ELR (cell line): ENCODE data around the gene TBC1D14.

Experiments used
- DNase-seq: peaks from one replicate; pipeline ENCODE4 v3.0.0-alpha.2; 2015; ENCODE audit warnings: low read depth

TBC1D14 gene

GRCh38 chr4:6929812-6930464 is 20.3 kb downstream of the TBC1D14 start:
- no peak for DNase-seq

GRCh38 chr4:6932475-6932874 is 22.8 kb downstream of the TBC1D14 start:
- DNase-seq = no peak

- no peak for DNase-seq
These were observed 23.3 kb downstream of the TBC1D14 start for GRCh38 chr4:6932918-6933317.

GRCh38 chr4:6933691-6934430 is 24.2 kb downstream of the TBC1D14 start:
- no peak for DNase-seq

GRCh38 chr4:6935965-6936364 is 26.3 kb downstream of the TBC1D14 start:
- no peak for DNase-seq

GRCh38 chr4:6937201-6937600 is 27.6 kb downstream of the TBC1D14 start:
- no peak for DNase-seq

GRCh38 chr4:6937754-6938153 is 28.1 kb downstream of the TBC1D14 start:
- no peak for DNase-seq

GRCh38 chr4:6938237-6938636 is 28.6 kb downstream of the TBC1D14 start:
- no peak for DNase-seq

- no peak for DNase-seq
These were observed 29.1 kb downstream of the TBC1D14 start for GRCh38 chr4:6938647-6939271.

GRCh38 chr4:6939761-6940743 is 30.4 kb downstream of the TBC1D14 start:
- no peak for DNase-seq

GRCh38 chr4:6940744-6941137 is 31.1 kb downstream of the TBC1D14 start:
- DNase-seq = no peak

- no peak for DNase-seq
These were observed 32.2 kb downstream of the TBC1D14 start for GRCh38 chr4:6941796-6942195.

- peak; percentile 95 for DNase-seq
These were observed 32.7 kb downstream of the TBC1D14 start for GRCh38 chr4:6942238-6942800.

- DNase-seq = no peak
These were observed 33.6 kb downstream of the TBC1D14 start for GRCh38 chr4:6943012-6943884.

- DNase-seq = no peak
These were observed 34.2 kb downstream of the TBC1D14 start for GRCh38 chr4:6943885-6944225.

- DNase-seq = no peak
These were observed 34.9 kb downstream of the TBC1D14 start for GRCh38 chr4:6944301-6945051.

GRCh38 chr4:6945052-6945409 is 35.4 kb downstream of the TBC1D14 start:
- no peak for DNase-seq

GRCh38 chr4:6946497-6946896 is 36.9 kb downstream of the TBC1D14 start:
- no peak for DNase-seq

- no peak for DNase-seq
These were observed 38.5 kb downstream of the TBC1D14 start for GRCh38 chr4:6948134-6948460.

GRCh38 chr4:6951880-6952381 is 42.3 kb downstream of the TBC1D14 start:
- no peak for DNase-seq
